Subcutaneous adipose tissue (tissue), 4 donors: Measurements from ENCODE around the gene BACH2. TPM values are rescaled to one million over a fixed set of nuclear protein-coding genes. Genes with fewer than 3 reads are reported as not detected.

ENCODE experiments used
- CTCF ChIP-seq: fragments of 450-650 bp; IDR thresholded peaks from one replicate; pipeline ENCODE4 v1.5.1; 2016; ENCODE audit warnings: low read depth, mild to moderate bottlenecking, control low read depth, antibody characterized with exemption, moderate library complexity
- total RNA-seq, 4 donors: library from RNA; depleted of rRNA; stranded (reverse); fragments of >200 nt; gene quantifications; one replicate each; pipeline ENCODE4 v1.1.0, GENCODE V29; 2016

Gene BACH2
- total RNA-seq, 4 donors from 2014 or later: 1.7 to 15.4 (median 3.9) TPM

- no peak for TF ChIP-seq CTCF
These were observed 257.5 kb downstream of the BACH2 start for GRCh38 chr6:90038961-90039653.

- TF ChIP-seq CTCF: no peak
These were observed 259.7 kb downstream of the BACH2 start for GRCh38 chr6:90036963-90037362.

GRCh38 chr6:90035047-90035723 is 261.5 kb downstream of the BACH2 start:
- no peak for TF ChIP-seq CTCF

GRCh38 chr6:90033746-90034271 is 262.8 kb downstream of the BACH2 start:
- no peak for TF ChIP-seq CTCF

- TF ChIP-seq CTCF: no peak
These were observed 267.5 kb downstream of the BACH2 start for GRCh38 chr6:90028995-90029635.

- TF ChIP-seq CTCF: no peak
These were observed 268.4 kb downstream of the BACH2 start for GRCh38 chr6:90028066-90028778.

- no peak for TF ChIP-seq CTCF
These were observed 270.4 kb downstream of the BACH2 start for GRCh38 chr6:90026216-90026615.
